ENCODE results near the gene SMAD4. TPM values are rescaled to one million over a fixed set of nuclear protein-coding genes. Genes with fewer than 3 reads are reported as not detected.
"Not testable (repeated sequence)": the region's sequence is repeated elsewhere in the genome, so short reads cannot be mapped to it uniquely, and the experiment has no call there.

SMAD4 gene
- polyA plus RNA-seq, 3 donors from 2014 or later, result 38.8 to 67.2 (median 39.0) TPM

DNA sequence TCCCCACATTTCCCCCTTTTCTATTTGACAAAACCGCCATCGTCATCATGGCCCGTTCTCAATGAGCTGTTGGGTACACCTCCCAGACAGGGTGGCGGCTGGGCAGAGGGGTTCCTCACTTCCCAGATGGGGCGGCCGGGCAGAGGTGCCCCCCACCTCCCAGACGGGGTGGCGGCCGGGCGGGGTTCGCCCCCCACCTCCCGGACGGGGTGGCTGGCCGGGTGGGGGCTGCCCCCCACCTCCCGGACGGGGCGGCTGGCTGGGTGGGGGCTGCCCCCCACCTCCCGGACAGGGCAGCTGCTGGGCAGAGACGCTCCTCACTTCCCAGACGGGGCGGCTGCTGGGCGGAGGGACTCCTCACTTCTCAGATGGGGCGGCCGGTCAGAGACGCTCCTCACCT, 87.0 kb downstream of the SMAD4 start:
- H3K9me3 Mint-ChIP-seq, result not testable (repeated sequence)

GRCh38 chr18:51119561-51119960, 89.5 kb downstream of the SMAD4 start:
- not testable (repeated sequence) for H3K36me3 Mint-ChIP-seq; H3K27ac Mint-ChIP-seq; H3K9me3 Mint-ChIP-seq; H3K4me1 Mint-ChIP-seq; H3K27me3 Mint-ChIP-seq (ENCODE audit: low read depth in 3 of 3); DNase-seq; H3K4me3 Mint-ChIP-seq

More for the DNA sequence above, 87.0 kb downstream of the SMAD4 start:
- H3K27me3 Mint-ChIP-seq (ENCODE audit: low read depth in 3 of 3); H3K36me3 Mint-ChIP-seq; H3K4me3 Mint-ChIP-seq; DNase-seq; H3K27ac Mint-ChIP-seq; H3K4me1 Mint-ChIP-seq: not testable (repeated sequence)

GRCh38 chr18:51119976-51120375, 90.0 kb downstream of the SMAD4 start:
- H3K27ac Mint-ChIP-seq, result peak overlapping the region in 1 of 6 donors; percentile 7
- not testable (repeated sequence) for H3K36me3 Mint-ChIP-seq, DNase-seq

DNA sequence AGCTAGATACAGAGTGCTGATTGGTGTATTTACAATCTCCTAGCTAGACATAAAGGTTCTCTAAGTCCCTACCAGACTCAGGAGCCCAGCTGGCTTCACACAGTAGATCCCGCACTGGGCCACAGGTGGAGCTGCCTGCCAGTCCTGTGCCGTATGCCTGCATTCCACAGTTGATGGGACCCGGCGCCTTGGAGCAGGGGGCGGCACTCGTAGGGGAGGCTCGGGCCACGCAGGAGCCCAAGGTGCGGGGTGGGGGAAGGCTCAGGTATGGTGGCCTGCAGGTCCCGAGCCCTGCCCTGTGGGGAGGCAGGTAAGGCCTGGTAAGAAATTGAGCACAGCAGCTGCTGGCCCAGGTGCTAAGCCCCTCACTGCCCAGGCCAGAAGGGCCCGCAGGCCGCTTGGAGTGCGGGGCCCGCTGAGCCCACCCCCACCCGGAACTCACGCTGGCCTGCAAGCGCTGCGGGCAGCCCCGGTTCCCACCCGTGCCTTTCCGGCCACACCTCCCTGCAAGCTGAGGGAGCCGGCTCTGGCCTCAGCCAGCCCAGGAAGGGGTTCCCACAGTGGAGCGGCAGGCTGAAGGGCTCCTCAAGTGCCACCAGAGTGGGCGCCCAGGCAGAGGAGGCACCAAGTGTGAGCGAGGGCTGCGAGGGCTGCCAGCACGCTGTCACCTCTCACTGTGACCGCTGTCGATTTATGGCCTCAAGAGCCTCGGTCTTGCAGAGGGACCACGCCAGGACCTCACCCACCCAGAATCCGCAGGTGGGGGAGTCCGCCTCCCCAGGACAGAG, 91.0 kb downstream of the SMAD4 start:
- Mint-ChIP-seq H3K4me3 (no peak overlapping the region), H3K27ac (no peak overlapping the region), H3K27me3 (ENCODE audit: low read depth in 3 of 3) (peaks cover 0 to 4% (median 2%) of the 10 kb centered on the region in 3 donors), H3K9me3 (peaks cover 0 to 1% (median 0%) of the 10 kb centered on the region in 6 donors), H3K4me1 (no peaks in the 10 kb centered on the region), H3K36me3 (peaks cover 0 to 3% (median 0%) of the 10 kb centered on the region in 3 donors)
- DNase-seq, result no peak

More at GRCh38 chr18:51119976-51120375, 90.0 kb downstream of the SMAD4 start:
- H3K4me3 Mint-ChIP-seq; H3K27me3 Mint-ChIP-seq (ENCODE audit: low read depth in 3 of 3); H3K4me1 Mint-ChIP-seq; H3K9me3 Mint-ChIP-seq: not testable (repeated sequence)

DNA sequence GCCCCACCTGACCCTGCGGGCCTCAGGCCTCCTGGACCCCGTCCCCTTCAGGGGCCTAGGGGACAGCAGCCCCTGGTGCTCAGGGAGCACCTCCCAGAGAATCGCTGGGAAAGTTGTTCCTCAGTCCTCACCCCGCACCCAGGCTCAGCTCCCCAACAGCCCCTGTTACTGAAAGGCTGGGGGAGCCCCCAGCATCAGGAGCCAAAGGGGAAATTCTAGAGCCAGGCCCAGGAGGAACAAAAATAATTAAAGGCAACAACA, 91.5 kb downstream of the SMAD4 start:
- peaks cover 0 to 3% (median 0%) of the 10 kb centered on the region in 3 donors for H3K36me3 Mint-ChIP-seq

DNA sequence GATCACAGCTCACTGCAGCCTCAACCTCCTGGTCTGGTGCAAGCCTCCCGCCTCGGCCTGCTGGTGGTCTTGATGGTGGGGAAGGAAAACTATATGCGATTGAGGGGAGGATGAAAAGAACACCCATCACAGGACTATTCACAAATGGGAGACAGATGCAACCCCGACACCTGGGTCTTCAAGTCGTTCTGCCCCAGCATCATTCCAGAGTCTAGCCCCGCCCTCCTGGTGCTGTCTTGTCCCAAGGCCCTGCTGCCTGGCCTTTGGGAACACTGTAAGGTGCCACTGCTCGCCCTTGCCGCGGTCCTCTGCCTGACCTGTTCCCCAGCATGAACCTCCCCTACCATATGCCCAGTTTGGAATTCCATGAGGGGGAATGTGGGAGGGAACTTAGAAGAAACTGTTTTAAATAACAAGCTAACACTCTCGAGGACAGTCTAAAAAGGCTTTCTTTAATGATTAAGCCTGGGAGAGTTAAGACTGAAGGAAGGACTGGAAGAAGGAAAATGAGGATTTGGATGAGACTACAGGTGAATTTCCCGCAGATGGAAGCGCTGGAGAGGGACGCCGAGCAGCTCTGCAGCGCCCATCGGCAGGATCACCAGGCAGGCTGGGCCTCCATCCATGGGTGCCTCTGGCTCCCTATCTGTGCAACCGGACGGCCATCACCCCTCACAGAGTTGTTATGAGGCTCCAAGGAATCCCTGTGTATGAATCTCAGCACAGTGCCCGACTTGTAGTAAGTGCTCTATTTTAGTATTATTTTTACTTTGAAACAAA, 92.4 kb downstream of the SMAD4 start:
- DNase-seq, result no peak
- H3K27ac Mint-ChIP-seq, result peak overlapping the region in 1 of 6 donors; percentile 30
- H3K4me1 Mint-ChIP-seq, result no peaks in the 10 kb centered on the region
- no peak overlapping the region for H3K4me3 Mint-ChIP-seq
- H3K9me3 Mint-ChIP-seq, result peaks cover 0 to 1% (median 0%) of the 10 kb centered on the region in 6 donors
- peaks cover 0 to 4% (median 2%) of the 10 kb centered on the region in 3 donors for H3K27me3 Mint-ChIP-seq (ENCODE audit: low read depth in 3 of 3)
- peaks cover 0 to 3% (median 0%) of the 10 kb centered on the region in 3 donors for H3K36me3 Mint-ChIP-seq

More for the DNA sequence above, 91.5 kb downstream of the SMAD4 start:
- Mint-ChIP-seq H3K9me3 (peaks cover 0 to 1% (median 0%) of the 10 kb centered on the region in 6 donors), H3K4me3 (no peak overlapping the region), H3K4me1 (no peaks in the 10 kb centered on the region), H3K27ac (no peak overlapping the region), H3K27me3 (ENCODE audit: low read depth in 3 of 3) (peaks cover 0 to 4% (median 2%) of the 10 kb centered on the region in 3 donors)
- no peak for DNase-seq

- H3K4me1 Mint-ChIP-seq, result no peaks in the 10 kb centered on the region
- H3K36me3 Mint-ChIP-seq, result peaks cover 0 to 3% (median 0%) of the 10 kb centered on the region in 3 donors
- no peak overlapping the region for H3K4me3 Mint-ChIP-seq
- H3K27me3 Mint-ChIP-seq (ENCODE audit: low read depth in 3 of 3), result peaks cover 0 to 4% (median 2%) of the 10 kb centered on the region in 3 donors
- H3K9me3 Mint-ChIP-seq, result peaks cover 0 to 1% (median 0%) of the 10 kb centered on the region in 6 donors
- no peak overlapping the region for H3K27ac Mint-ChIP-seq
- no peak for DNase-seq
Measured at GRCh38 chr18:51123046-51123395, 93.0 kb downstream of the SMAD4 start.

DNA sequence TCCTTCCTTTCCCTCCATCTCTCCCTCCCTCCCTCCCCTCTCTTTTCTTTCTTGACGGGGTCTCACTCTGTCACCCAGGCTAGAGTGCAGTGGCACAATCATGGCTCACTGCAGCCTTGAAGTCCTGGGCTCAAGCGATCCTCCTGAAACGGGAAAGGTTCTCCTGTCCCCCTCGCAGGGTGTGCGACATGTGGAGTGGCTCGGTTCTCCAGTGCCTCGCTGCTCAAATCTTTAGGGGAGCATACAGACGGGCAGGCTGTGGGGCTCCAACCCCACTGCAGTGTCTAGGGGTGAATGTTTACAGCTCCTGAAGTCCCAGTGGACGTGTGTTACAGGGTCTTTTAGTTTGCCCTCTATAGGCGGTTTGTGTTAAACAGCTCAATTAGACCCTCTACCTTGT, 93.5 kb downstream of the SMAD4 start:
- peaks cover 0 to 1% (median 0%) of the 10 kb centered on the region in 6 donors for H3K9me3 Mint-ChIP-seq
- no peak overlapping the region for H3K4me3 Mint-ChIP-seq
- H3K4me1 Mint-ChIP-seq, result peaks cover 0 to under 1% of the 10 kb centered on the region in 2 donors
- peaks cover 0 to 3% (median 0%) of the 10 kb centered on the region in 3 donors for H3K36me3 Mint-ChIP-seq
- peak overlapping the region in 1 of 6 donors; percentile 36 for H3K27ac Mint-ChIP-seq
- peaks cover 0 to 4% (median 2%) of the 10 kb centered on the region in 3 donors for H3K27me3 Mint-ChIP-seq (ENCODE audit: low read depth in 3 of 3)
- DNase-seq, result no peak

DNA sequence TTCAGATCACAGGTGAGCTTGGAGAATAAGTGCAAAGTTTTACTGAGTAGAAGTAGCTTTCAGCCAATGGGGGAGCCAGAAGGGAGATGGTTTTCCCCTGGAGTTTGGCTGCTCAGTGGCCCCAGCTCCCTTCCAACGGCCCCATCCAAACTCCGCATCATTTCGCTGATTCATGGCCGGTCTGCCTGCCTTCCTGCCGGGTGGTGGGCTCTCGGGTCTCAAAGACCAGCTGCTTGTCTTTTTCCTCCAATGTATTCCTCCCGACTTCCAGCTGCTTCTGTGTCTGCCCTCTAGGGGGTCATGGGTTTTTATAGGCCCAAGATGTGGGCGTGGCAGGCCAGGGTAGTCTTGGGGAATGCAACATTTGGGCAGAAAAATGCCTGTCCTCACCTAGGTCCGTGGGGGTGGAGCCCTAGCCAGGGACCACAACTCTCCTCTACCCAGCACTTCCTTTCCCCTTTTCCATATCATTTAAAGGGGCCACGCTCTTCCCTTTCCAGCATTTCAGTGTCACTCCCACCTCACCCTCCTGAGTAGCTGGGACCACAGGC, 94.0 kb downstream of the SMAD4 start:
- H3K27ac Mint-ChIP-seq, result no peak overlapping the region
- peaks cover 0 to 3% (median 0%) of the 10 kb centered on the region in 3 donors for H3K36me3 Mint-ChIP-seq
- no peak overlapping the region for H3K4me3 Mint-ChIP-seq
- peaks cover 0 to 3% (median 2%) of the 10 kb centered on the region in 3 donors for H3K27me3 Mint-ChIP-seq (ENCODE audit: low read depth in 3 of 3)
- H3K4me1 Mint-ChIP-seq, result peaks cover 0 to 6% of the 10 kb centered on the region in 2 donors
- H3K9me3 Mint-ChIP-seq, result peaks cover 0 to 1% (median 0%) of the 10 kb centered on the region in 6 donors
- no peak for DNase-seq

DNA sequence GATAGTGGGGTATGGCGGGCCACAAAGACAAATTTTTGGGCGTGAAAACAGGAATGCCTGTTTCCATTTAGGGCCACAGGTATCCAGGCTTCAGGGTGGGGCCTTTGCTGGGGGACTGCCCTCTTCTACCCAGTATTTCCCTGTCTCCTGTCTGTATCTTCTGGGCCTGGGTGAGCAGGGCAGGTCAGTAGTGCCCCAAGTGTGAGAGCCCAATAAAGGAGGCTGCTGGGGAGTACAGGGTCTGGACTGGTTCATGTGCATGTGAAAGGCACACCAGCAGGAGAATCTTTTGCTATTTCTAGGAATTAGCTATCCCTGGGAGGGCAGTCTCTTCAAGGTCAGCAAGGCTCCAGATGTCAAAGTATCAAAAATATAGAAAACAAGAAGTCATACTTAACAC, 96.0 kb downstream of the SMAD4 start:
- H3K36me3 Mint-ChIP-seq, result peaks cover 0 to 3% (median 0%) of the 10 kb centered on the region in 3 donors
- DNase-seq, result no peak
- H3K4me3 Mint-ChIP-seq, result no peak overlapping the region
- H3K27ac Mint-ChIP-seq, result no peak overlapping the region
- H3K9me3 Mint-ChIP-seq, result peaks cover 0 to 1% (median 0%) of the 10 kb centered on the region in 6 donors
- peaks cover 0 to 6% of the 10 kb centered on the region in 2 donors for H3K4me1 Mint-ChIP-seq
- peaks cover 0 to 2% (median 0%) of the 10 kb centered on the region in 3 donors for H3K27me3 Mint-ChIP-seq (ENCODE audit: low read depth in 3 of 3)

GRCh38 chr18:51127664-51128063, 97.7 kb downstream of the SMAD4 start:
- no peaks in the 10 kb centered on the region for H3K36me3 Mint-ChIP-seq
- no peak for DNase-seq
- no peak overlapping the region for H3K4me3 Mint-ChIP-seq
- no peaks in the 10 kb centered on the region for H3K9me3 Mint-ChIP-seq
- H3K27me3 Mint-ChIP-seq (ENCODE audit: low read depth in 3 of 3), result peaks cover 0 to 2% (median 0%) of the 10 kb centered on the region in 3 donors
- H3K27ac Mint-ChIP-seq, result no peak overlapping the region
- H3K4me1 Mint-ChIP-seq, result peaks cover 9 to 20% of the 10 kb centered on the region in 2 donors

DNA sequence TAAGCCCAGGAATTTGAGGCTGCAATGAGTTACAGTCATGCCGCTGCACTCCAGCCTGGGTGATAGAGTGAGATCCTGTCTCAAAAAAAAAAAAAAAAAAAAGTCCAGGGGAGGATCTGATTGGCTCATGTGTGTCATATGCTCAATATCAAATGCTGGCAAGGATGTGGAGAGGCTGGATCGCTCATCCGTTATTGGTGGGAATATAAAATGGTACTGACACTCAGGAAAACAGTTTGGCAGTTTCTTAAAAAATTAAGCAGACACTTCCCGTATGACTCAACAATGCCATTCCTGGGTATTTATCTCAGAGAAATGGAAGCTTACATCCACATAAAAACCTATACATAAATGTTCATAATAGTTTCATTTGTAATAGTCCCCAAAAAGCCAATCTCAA, 98.5 kb downstream of the SMAD4 start:
- no peak for DNase-seq
- Mint-ChIP-seq H3K4me3 (no peak overlapping the region), H3K9me3 (no peaks in the 10 kb centered on the region), H3K27me3 (ENCODE audit: low read depth in 3 of 3) (no peaks in the 10 kb centered on the region), H3K27ac (peak overlapping the region in 1 of 6 donors; percentile 72), H3K36me3 (no peaks in the 10 kb centered on the region), H3K4me1 (peaks cover 9 to 21% of the 10 kb centered on the region in 2 donors)

GRCh38 chr18:51132256-51132935, 102.4 kb downstream of the SMAD4 start:
- Mint-ChIP-seq H3K4me1 (peaks cover 16 to 31% of the 10 kb centered on the region in 2 donors), H3K27ac (peak overlapping the region in 4 of 6 donors; percentile 4 to 74 (median 44)), H3K4me3 (no peak overlapping the region), H3K36me3 (peaks cover 0 to 3% (median 0%) of the 10 kb centered on the region in 3 donors), H3K27me3 (ENCODE audit: low read depth in 3 of 3) (no peaks in the 10 kb centered on the region), H3K9me3 (no peaks in the 10 kb centered on the region)
- no peak for DNase-seq
